GM23338 (cell line): ENCODE data around the gene FBXO28. TPM values are rescaled to one million over a fixed set of nuclear protein-coding genes. Genes with fewer than 3 reads are reported as not detected.

Experiments used
- ATAC-seq: fragments of 200-7000 bp; cut with Tn5 transposase; 3 replicates; pipeline ENCODE4 v1.9.1; 2020
- DNase-seq: peaks from one replicate; pipeline ENCODE4 v3.0.0-alpha.2; 2015; ENCODE audit warnings: low spot score
- H2AFZ ChIP-seq: fragments of 200-600 bp; sonication (generic); 2 replicates; pipeline ENCODE4 v1.8.0; 2016; ENCODE audit warnings: antibody characterized with exemption, mild to moderate bottlenecking, moderate library complexity
- H3F3A ChIP-seq: fragments of 200-600 bp; sonication (generic); replicated peaks from 2 replicates; pipeline ENCODE4 v1.8.0; 2017; ENCODE audit warnings: antibody characterized with exemption, mixed run types, low read depth
- H3K27ac ChIP-seq: fragments of 200-600 bp; sonication (generic); 2 replicates; pipeline ENCODE4 v1.6.1; 2016; ENCODE audit warnings: low read depth
- H3K27me3 ChIP-seq: fragments of 200-600 bp; sonication (generic); 2 replicates; pipeline ENCODE4 v1.8.0; 2016; ENCODE audit warnings: mild to moderate bottlenecking, mixed run types, moderate library complexity; ENCODE audit not compliant: insufficient read depth
- H3K36me3 ChIP-seq: fragments of 200-600 bp; sonication (generic); 2 replicates; pipeline ENCODE4 v1.8.0; 2016; ENCODE audit warnings: mild to moderate bottlenecking; ENCODE audit not compliant: insufficient read depth
- H3K4me1 ChIP-seq: fragments of 200-600 bp; sonication (generic); 2 replicates; pipeline ENCODE4 v1.8.0; 2016; ENCODE audit warnings: mild to moderate bottlenecking, moderate library complexity; ENCODE audit not compliant: insufficient read depth
- H3K4me2 ChIP-seq: fragments of 200-600 bp; sonication (generic); 2 replicates; pipeline ENCODE4 v1.7.1; 2017; ENCODE audit warnings: mixed run types
- H3K4me3 ChIP-seq: fragments of 200-600 bp; sonication (generic); 2 replicates; pipeline ENCODE4 v1.6.1; 2016; ENCODE audit warnings: mixed run types
- H3K79me2 ChIP-seq: fragments of 200-600 bp; sonication (generic); replicated peaks from 2 replicates; pipeline ENCODE4 v1.8.0; 2017; ENCODE audit warnings: mild to moderate bottlenecking; ENCODE audit not compliant: insufficient read depth
- H3K9me2 ChIP-seq: fragments of 200-600 bp; sonication (generic); 2 replicates; pipeline ENCODE4 v1.8.0; 2017; ENCODE audit not compliant: insufficient read depth
- H4K20me1 ChIP-seq: fragments of 200-600 bp; sonication (generic); replicated peaks from 2 replicates; pipeline ENCODE4 v1.8.0; 2017; ENCODE audit warnings: mild to moderate bottlenecking; ENCODE audit not compliant: insufficient read depth
- H3K27ac Mint-ChIP-seq: 2 replicates; pipeline ENCODE4 v1.8.0; 2020; ENCODE audit warnings: inconsistent platforms, mild to moderate bottlenecking, moderate library complexity, mixed read lengths
- H3K27me3 Mint-ChIP-seq: 3 replicates; pipeline ENCODE4 v1.8.0; 2022; ENCODE audit warnings: low read depth, mild to moderate bottlenecking, moderate library complexity, mixed read lengths, inconsistent platforms; ENCODE audit not compliant: insufficient read depth, poor library complexity
- H3K36me3 Mint-ChIP-seq: 3 replicates; pipeline ENCODE4 v1.8.0; 2021; ENCODE audit warnings: low read depth, mild to moderate bottlenecking, inconsistent platforms, moderate library complexity, mixed read lengths
- H3K4me1 Mint-ChIP-seq: 3 replicates; pipeline ENCODE4 v1.8.0; 2020; ENCODE audit warnings: mild to moderate bottlenecking, inconsistent platforms, mixed read lengths
- H3K4me3 Mint-ChIP-seq: 3 replicates; pipeline ENCODE4 v1.8.0; 2021; ENCODE audit warnings: moderate library complexity, mild to moderate bottlenecking, inconsistent platforms, mixed read lengths
- H3K9me3 Mint-ChIP-seq: 3 replicates; pipeline ENCODE4 v1.8.0; 2020; ENCODE audit warnings: moderate library complexity, mild to moderate bottlenecking, inconsistent platforms, mixed read lengths
- CREB1 ChIP-seq: fragments of 250-450 bp; sonication (Bioruptor Pico); IDR thresholded peaks from 2 replicates; pipeline ENCODE4 v1.5.0; 2020; ENCODE audit warnings: low read depth, mild to moderate bottlenecking, moderate library complexity
- EZH2 ChIP-seq: fragments of 200-600 bp; sonication (generic); IDR thresholded peaks from one replicate; pipeline ENCODE4 v1.8.0; 2017; ENCODE audit warnings: antibody characterized with exemption, mild to moderate bottlenecking, low read depth; ENCODE audit not compliant: unreplicated experiment
- EZH2phosphoT487 ChIP-seq: fragments of 200-600 bp; sonication (generic); IDR thresholded peaks from one replicate; pipeline ENCODE4 v1.8.1; 2018; ENCODE audit warnings: antibody characterized with exemption; ENCODE audit not compliant: unreplicated experiment
- JUNB ChIP-seq: IDR thresholded peaks from one replicate; pipeline ENCODE4 v1.6.1; 2016; ENCODE audit warnings: antibody characterized with exemption; ENCODE audit not compliant: unreplicated experiment
- NANOG ChIP-seq: IDR thresholded peaks from 2 replicates; pipeline ENCODE4 v1.6.1; 2016; ENCODE audit warnings: antibody characterized with exemption, borderline replicate concordance
- POLR2AphosphoS5 ChIP-seq: IDR thresholded peaks from 2 replicates; pipeline ENCODE4 v1.6.1; 2016; ENCODE audit warnings: antibody characterized with exemption, low read depth
- STAT1 ChIP-seq: IDR thresholded peaks from one replicate; pipeline ENCODE4 v1.6.1; 2016; ENCODE audit warnings: antibody characterized with exemption; ENCODE audit not compliant: unreplicated experiment
- ZNF114 ChIP-seq: fragments of 250-450 bp; sonication (Bioruptor Pico); IDR thresholded peaks from 2 replicates; pipeline ENCODE4 v1.5.0; 2020; ENCODE audit warnings: mild to moderate bottlenecking, moderate library complexity
- ZNF331 ChIP-seq: fragments of 250-450 bp; sonication (Bioruptor Pico); IDR thresholded peaks from 2 replicates; pipeline ENCODE4 v1.5.0; 2020; ENCODE audit warnings: low read depth, mild to moderate bottlenecking, moderate library complexity
- polyA plus RNA-seq: library from polyadenylated mRNA; unstranded; fragments of >200 nt; fragmentation: Nextera tagmentation; extraction: Ambion mirVana; gene quantifications from 2 replicates; pipeline ENCODE4 v1.2.1, GENCODE V29; 2016
- total RNA-seq: library from RNA; depleted of rRNA; stranded (reverse); fragments of >200 nt; shearing (Covaris generic); gene quantifications from 2 replicates; pipeline ENCODE4 v1.2.3, GENCODE V29; 2014
- TF ChIP-seq, protein P1 (sequence below): IDR thresholded peaks from one replicate; pipeline ENCODE4 v1.6.1; 2018; ENCODE audit warnings: antibody characterized with exemption; ENCODE audit not compliant: unreplicated experiment
- TF ChIP-seq, protein P2 (sequence below): IDR thresholded peaks from 2 replicates; pipeline ENCODE4 v1.6.1; 2016; ENCODE audit warnings: antibody characterized with exemption
- TF ChIP-seq, protein P3 (sequence below): fragments of 250-450 bp; sonication (Bioruptor Pico); IDR thresholded peaks from 2 replicates; pipeline ENCODE4 v1.5.0; 2020; ENCODE audit warnings: mild to moderate bottlenecking, moderate library complexity
- TF ChIP-seq, protein P4 (sequence below), 2 experiments: fragments of 200-600 bp in 1 of 2; sonication (generic) in 1 of 2; conservative IDR thresholded peaks; 2 replicates each; pipeline versions ENCODE4 v1.5.1 to v1.6.1; 2016 to 2017; ENCODE audit warnings: antibody characterized with exemption in 2 of 2, low read depth in 2 of 2, mild to moderate bottlenecking in 2 of 2, moderate library complexity in 1 of 2

The FBXO28 gene
- total and polyA plus RNA-seq, 2 experiments from 2014 or later, result 16.9 to 45.2 TPM

DNA sequence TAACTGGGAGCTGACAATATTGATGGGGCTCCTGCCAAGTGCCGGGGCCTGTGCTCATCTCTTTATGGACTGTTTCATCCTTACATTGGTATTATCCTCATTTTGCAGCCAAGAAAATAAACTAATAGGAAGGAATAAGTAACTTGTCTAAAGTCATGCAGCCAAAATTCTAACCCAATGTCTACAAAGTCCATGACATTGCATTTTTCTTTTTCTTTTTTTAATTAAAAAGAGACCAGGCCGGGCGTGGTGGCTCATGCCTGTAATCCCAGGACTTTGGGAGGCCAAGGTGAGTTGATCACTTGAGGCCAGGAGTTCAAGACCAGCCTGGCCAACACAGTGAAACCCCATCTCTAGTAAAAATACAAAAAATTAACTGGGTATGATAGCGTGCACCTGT, 87.9 kb downstream of the FBXO28 start:
- H2AFZ ChIP-seq, result no peak overlapping the region
- no peak overlapping the region for H3K4me2 ChIP-seq
- H3K4me1 ChIP-seq, result peaks cover 19% of the 10 kb centered on the region
- no peaks in the 10 kb centered on the region for H3F3A ChIP-seq
- Mint-ChIP-seq H3K36me3 (no peaks in the 10 kb centered on the region; the same call in 2 of the 3 replicates), H3K4me3 (no peak overlapping the region), H3K4me1 (peaks cover 24% of the 10 kb centered on the region), H3K9me3 (no peaks in the 10 kb centered on the region), H3K27me3 (peaks cover 5% of the 10 kb centered on the region), H3K27ac (no peak overlapping the region)
- ATAC-seq (no peak), DNase-seq (no peak)
- no peaks in the 10 kb centered on the region for H3K79me2 ChIP-seq
- 0 out of 2 replicates have a peak overlapping the region, but pooled peaks have one; percentile 11 for H3K27ac ChIP-seq
- no peaks in the 10 kb centered on the region for H3K9me2 ChIP-seq
- H3K4me3 ChIP-seq, result no peak overlapping the region
- no peaks in the 10 kb centered on the region for H3K36me3 ChIP-seq
- no peaks in the 10 kb centered on the region for H3K27me3 ChIP-seq
- TF ChIP-seq ZNF331 (CRISPR knock-in tag) (no peak), ZNF114 (CRISPR knock-in tag) (no peak), STAT1 (no peak), POLR2AphosphoS5 (no peak), NANOG (no peak), CREB1 (no peak), EZH2phosphoT487 (no peak), JUNB (no peak), EZH2 (no peak)
- TF ChIP-seq, protein P1, sequence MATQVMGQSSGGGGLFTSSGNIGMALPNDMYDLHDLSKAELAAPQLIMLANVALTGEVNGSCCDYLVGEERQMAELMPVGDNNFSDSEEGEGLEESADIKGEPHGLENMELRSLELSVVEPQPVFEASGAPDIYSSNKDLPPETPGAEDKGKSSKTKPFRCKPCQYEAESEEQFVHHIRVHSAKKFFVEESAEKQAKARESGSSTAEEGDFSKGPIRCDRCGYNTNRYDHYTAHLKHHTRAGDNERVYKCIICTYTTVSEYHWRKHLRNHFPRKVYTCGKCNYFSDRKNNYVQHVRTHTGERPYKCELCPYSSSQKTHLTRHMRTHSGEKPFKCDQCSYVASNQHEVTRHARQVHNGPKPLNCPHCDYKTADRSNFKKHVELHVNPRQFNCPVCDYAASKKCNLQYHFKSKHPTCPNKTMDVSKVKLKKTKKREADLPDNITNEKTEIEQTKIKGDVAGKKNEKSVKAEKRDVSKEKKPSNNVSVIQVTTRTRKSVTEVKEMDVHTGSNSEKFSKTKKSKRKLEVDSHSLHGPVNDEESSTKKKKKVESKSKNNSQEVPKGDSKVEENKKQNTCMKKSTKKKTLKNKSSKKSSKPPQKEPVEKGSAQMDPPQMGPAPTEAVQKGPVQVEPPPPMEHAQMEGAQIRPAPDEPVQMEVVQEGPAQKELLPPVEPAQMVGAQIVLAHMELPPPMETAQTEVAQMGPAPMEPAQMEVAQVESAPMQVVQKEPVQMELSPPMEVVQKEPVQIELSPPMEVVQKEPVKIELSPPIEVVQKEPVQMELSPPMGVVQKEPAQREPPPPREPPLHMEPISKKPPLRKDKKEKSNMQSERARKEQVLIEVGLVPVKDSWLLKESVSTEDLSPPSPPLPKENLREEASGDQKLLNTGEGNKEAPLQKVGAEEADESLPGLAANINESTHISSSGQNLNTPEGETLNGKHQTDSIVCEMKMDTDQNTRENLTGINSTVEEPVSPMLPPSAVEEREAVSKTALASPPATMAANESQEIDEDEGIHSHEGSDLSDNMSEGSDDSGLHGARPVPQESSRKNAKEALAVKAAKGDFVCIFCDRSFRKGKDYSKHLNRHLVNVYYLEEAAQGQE, result no peak
- TF ChIP-seq, protein P2, sequence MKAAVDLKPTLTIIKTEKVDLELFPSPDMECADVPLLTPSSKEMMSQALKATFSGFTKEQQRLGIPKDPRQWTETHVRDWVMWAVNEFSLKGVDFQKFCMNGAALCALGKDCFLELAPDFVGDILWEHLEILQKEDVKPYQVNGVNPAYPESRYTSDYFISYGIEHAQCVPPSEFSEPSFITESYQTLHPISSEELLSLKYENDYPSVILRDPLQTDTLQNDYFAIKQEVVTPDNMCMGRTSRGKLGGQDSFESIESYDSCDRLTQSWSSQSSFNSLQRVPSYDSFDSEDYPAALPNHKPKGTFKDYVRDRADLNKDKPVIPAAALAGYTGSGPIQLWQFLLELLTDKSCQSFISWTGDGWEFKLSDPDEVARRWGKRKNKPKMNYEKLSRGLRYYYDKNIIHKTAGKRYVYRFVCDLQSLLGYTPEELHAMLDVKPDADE, result no peak
- TF ChIP-seq, protein P3, sequence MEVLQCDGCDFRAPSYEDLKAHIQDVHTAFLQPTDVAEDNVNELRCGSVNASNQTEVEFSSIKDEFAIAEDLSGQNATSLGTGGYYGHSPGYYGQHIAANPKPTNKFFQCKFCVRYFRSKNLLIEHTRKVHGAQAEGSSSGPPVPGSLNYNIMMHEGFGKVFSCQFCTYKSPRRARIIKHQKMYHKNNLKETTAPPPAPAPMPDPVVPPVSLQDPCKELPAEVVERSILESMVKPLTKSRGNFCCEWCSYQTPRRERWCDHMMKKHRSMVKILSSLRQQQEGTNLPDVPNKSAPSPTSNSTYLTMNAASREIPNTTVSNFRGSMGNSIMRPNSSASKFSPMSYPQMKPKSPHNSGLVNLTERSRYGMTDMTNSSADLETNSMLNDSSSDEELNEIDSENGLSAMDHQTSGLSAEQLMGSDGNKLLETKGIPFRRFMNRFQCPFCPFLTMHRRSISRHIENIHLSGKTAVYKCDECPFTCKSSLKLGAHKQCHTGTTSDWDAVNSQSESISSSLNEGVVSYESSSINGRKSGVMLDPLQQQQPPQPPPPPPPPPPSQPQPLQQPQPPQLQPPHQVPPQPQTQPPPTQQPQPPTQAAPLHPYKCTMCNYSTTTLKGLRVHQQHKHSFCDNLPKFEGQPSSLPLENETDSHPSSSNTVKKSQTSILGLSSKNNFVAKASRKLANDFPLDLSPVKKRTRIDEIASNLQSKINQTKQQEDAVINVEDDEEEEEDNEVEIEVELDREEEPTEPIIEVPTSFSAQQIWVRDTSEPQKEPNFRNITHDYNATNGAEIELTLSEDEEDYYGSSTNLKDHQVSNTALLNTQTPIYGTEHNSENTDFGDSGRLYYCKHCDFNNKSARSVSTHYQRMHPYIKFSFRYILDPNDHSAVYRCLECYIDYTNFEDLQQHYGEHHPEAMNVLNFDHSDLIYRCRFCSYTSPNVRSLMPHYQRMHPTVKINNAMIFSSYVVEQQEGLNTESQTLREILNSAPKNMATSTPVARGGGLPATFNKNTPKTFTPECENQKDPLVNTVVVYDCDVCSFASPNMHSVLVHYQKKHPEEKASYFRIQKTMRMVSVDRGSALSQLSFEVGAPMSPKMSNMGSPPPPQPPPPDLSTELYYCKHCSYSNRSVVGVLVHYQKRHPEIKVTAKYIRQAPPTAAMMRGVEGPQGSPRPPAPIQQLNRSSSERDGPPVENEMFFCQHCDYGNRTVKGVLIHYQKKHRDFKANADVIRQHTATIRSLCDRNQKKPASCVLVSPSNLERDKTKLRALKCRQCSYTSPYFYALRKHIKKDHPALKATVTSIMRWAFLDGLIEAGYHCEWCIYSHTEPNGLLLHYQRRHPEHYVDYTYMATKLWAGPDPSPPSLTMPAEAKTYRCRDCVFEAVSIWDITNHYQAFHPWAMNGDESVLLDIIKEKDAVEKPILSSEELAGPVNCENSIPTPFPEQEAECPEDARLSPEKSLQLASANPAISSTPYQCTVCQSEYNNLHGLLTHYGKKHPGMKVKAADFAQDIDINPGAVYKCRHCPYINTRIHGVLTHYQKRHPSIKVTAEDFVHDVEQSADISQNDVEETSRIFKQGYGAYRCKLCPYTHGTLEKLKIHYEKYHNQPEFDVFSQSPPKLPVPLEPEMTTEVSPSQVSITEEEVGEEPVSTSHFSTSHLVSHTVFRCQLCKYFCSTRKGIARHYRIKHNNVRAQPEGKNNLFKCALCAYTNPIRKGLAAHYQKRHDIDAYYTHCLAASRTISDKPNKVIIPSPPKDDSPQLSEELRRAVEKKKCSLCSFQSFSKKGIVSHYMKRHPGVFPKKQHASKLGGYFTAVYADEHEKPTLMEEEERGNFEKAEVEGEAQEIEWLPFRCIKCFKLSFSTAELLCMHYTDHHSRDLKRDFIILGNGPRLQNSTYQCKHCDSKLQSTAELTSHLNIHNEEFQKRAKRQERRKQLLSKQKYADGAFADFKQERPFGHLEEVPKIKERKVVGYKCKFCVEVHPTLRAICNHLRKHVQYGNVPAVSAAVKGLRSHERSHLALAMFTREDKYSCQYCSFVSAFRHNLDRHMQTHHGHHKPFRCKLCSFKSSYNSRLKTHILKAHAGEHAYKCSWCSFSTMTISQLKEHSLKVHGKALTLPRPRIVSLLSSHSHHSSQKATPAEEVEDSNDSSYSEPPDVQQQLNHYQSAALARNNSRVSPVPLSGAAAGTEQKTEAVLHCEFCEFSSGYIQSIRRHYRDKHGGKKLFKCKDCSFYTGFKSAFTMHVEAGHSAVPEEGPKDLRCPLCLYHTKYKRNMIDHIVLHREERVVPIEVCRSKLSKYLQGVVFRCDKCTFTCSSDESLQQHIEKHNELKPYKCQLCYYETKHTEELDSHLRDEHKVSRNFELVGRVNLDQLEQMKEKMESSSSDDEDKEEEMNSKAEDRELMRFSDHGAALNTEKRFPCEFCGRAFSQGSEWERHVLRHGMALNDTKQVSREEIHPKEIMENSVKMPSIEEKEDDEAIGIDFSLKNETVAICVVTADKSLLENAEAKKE (CRISPR knock-in tag), result no peak
- TF ChIP-seq, protein P4, sequence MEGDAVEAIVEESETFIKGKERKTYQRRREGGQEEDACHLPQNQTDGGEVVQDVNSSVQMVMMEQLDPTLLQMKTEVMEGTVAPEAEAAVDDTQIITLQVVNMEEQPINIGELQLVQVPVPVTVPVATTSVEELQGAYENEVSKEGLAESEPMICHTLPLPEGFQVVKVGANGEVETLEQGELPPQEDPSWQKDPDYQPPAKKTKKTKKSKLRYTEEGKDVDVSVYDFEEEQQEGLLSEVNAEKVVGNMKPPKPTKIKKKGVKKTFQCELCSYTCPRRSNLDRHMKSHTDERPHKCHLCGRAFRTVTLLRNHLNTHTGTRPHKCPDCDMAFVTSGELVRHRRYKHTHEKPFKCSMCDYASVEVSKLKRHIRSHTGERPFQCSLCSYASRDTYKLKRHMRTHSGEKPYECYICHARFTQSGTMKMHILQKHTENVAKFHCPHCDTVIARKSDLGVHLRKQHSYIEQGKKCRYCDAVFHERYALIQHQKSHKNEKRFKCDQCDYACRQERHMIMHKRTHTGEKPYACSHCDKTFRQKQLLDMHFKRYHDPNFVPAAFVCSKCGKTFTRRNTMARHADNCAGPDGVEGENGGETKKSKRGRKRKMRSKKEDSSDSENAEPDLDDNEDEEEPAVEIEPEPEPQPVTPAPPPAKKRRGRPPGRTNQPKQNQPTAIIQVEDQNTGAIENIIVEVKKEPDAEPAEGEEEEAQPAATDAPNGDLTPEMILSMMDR (conservative IDR thresholded peaks at IDR 0.05; ENCODE audit: low read depth in 2 of 2), result no peak
- H4K20me1 ChIP-seq, result no peaks in the 10 kb centered on the region
